GM21576 (cell line): ENCODE results near the gene FUT9.
"Not testable (repeated sequence)": the region's sequence is repeated elsewhere in the genome, so short reads cannot be mapped to it uniquely, and the experiment has no call there.

ENCODE experiments used
- ATAC-seq: cut with Tn5 transposase; IDR thresholded peaks from one replicate; pipeline ENCODE4 v1.9.1; 2021; ENCODE audit warnings: mild to moderate bottlenecking, moderate library complexity; ENCODE audit not compliant: unreplicated experiment

The FUT9 gene

GRCh38 chr6:96171112-96171511, 155.3 kb downstream of the FUT9 start:
- no peak for ATAC-seq

DNA sequence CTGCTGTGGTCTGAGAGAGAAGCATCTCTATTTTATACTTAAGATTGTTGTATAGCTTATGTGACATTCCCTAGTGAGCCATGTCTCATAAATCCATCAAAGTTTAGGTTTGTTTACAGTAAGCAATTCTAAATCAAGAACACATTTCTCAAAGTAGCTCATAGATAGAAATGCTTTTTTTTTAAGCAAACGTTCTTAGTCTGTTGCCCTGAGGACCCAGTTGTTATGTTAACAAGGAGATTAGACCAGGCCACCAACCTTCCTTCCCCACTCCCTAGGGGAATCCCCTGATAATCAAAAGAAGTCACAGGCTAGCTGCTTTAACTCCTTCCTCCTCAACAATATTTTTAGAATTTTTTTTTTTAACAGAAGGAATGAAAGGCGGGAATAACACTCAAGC, 169.0 kb downstream of the FUT9 start:
- ATAC-seq = no peak

DNA sequence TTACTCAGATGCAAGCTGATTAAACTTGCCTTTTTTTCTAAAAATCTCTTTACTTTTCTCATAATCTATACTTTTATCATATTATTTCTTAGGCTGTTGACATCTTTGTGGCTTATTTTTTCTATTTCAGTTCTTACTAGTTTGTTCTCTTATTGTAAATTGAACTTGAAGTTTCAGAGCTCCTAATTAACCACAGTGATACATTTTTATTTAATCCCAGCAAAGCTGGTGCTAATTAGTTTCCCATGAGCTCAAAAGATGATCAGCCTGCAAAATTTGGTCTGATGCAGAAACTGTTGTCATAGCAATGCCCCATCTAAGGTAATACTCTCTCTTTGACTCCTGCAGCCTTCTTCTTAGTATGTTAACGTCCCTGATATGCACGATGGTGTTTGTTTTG, 170.3 kb downstream of the FUT9 start:
- no peak for ATAC-seq

GRCh38 chr6:96186516-96187195, 170.9 kb downstream of the FUT9 start:
- no peak for ATAC-seq

DNA sequence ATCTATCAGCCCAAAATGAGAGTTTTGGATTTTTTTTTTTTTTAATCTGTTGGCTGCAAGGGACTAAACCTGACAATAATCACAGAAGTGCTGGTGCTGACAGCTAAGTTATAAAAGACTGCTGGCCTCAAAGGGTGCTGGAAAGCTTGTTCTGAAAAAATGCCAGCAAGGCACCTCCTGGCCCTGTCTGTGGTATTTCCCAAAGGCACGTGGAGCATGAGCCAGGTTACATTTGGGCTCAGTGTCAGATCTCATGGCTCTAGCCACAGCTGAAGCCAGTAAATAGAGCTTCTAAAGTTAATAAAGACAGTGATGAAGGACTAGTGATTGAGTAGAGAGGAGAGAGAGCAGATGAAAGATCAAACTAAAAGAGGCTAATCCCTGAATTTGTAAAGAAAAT, 178.9 kb downstream of the FUT9 start:
- no peak for ATAC-seq

DNA sequence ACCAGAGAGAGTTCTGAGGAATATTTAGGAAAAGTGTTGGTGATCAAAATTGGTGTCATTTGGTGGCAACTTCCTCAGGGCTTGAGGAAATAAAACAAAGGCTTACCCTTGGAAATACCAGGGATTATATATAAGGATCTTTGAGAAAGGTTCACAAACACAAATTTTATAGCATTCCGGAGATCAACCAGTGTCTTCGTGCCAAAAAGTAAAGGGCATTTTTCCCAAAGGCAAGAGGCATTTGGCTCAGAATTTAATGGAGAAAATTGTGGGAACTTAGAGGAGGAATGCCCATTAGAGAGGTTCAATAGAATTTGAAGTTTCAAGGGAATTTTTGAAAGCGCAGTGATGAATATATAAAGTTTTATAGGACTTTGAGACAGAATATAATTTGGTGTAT, 179.5 kb downstream of the FUT9 start:
- no peak for ATAC-seq

DNA sequence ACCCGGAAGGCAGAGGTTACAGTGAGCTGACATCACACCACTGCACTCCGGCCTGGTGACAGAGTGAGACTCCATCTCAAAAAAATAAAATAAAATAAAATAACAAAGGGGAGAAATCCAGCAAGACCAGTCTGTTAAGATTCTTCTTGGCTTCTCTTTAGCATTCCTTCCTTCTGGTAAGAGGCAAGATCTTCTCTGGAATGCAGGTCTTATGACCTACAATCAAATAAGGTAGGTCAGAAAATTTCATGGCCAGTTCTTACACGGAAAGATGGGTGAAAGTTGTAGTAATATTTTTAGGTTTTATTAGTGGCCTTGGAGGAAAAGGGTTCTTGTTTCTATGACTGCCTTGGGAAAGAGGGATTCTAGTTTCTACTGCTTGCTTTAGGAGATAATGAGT, 180.9 kb downstream of the FUT9 start:
- ATAC-seq = no peak

DNA sequence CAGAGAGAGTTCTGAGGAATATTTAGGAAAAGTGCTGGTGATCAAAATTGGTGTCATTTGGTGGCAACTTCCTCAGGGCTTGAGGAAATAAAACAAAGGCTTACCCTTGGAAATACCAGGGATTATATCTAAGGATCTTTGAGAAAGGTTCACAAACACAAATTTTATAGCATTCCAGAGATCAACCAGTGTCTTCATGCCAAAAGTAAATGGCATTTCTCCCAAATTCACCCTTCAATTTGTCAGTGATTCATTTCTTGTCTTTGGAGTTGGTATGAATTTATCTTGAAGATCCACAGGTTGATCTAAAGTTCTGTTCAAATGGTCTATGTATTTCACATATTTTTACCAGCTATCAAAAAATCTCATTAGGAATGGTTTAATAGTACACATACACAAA, 181.5 kb downstream of the FUT9 start:
- ATAC-seq = no peak

- no peak for ATAC-seq
Observed at GRCh38 chr6:96202571-96202970, 186.8 kb downstream of the FUT9 start.

GRCh38 chr6:96211341-96211740, 195.6 kb downstream of the FUT9 start:
- ATAC-seq = no peak

DNA sequence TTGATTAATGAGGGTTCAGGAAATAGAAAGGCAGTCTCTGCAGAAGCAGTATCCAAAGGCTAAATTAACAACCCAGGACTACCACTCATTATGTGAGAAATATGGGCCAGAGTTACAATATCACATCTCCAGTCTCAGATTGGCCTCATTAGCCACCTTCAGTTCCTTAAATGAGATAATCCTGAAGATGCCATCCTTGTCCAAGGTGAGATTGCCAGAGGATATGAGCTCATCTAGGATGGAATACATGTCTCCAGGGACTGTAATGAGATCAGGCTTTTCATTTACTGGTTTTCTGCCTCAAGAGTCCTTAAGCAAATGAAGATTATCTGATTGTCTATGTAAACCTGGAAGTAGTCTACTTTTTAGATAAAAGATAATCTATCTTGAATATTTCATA, 196.3 kb downstream of the FUT9 start:
- no peak for ATAC-seq

DNA sequence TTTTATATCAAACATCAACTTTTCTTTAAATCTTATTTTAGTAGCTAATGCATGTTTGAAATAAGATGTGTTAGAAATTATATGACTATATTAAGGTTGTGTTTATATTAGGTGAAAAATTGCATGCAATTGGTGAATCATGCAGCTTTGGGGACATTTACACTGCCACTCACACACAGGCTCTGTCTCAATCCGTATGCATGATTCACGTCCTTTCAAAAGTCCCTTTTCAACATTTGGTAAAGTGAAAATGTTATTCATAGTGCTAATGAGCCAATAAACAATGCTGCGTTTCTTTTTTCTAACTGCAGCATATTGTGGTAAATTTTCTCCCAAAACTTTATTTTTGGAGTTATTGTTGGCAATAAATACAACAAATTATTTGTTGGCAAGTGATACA, 198.0 kb downstream of the FUT9 start:
- no peak for ATAC-seq

- no peak for ATAC-seq
Observed at GRCh38 chr6:96223695-96224094, 207.9 kb downstream of the FUT9 start.

DNA sequence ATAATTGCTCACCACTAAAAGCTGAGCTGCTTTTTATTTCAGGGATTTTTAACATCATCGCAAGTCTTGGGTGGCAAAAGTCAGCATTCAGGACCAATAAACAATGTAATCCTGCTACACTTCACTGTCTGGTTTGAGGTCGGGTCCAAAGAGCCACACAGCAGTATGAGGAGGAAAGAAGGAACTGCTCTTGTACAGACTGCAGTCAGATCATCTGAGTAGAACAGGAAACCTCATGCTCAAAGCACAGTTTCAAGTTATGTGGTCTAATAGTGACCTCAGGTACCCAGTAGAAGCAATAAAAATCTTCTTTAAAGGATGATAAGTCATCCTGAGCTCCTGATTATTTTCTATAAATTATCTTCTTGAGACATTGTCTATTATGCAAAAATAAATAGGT, 211.4 kb downstream of the FUT9 start:
- ATAC-seq = no peak

DNA sequence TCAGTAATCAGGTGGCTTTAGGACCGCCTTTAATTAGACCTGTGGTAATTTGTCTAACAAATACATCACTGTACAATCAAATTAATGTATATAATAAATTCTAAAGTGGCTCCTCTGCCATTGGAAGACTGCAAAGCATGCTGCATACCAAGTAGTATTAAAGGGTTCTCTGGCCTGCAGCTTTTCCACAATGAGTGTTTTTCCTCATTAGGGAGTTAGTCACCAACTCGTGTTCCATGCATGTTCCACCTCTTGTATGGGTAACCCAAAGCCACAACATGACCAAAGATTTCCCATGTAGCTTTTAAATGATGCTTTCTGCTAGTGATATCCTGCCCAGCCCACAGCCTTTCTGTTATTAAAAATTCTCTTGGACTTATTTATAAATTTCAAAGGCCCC, 218.7 kb downstream of the FUT9 start:
- ATAC-seq = no peak

- ATAC-seq = no peak
Observed at GRCh38 chr6:96235927-96236326, 220.2 kb downstream of the FUT9 start.

DNA sequence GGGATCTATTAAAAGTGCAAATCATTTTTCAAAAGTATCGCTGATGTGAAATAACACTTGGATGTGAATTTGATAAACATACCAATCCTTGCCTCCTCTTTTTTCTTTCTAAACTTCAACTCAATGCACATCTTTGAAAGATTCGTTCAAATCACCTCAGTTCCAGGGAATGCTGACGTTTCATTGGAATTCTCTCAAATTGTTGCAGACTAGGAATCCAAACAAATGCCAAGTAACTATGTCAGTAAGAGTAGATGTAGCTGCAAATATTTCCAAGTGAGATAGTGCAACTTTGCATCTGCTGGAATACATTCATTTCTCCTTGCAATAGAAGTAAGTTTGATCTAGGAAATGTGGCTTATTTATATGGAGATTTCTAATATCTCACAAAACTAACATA, 220.7 kb downstream of the FUT9 start:
- ATAC-seq = no peak

- no peak for ATAC-seq
Observed at GRCh38 chr6:96237638-96238347, 222.0 kb downstream of the FUT9 start.

GRCh38 chr6:96246563-96246962, 230.8 kb downstream of the FUT9 start:
- no peak for ATAC-seq

DNA sequence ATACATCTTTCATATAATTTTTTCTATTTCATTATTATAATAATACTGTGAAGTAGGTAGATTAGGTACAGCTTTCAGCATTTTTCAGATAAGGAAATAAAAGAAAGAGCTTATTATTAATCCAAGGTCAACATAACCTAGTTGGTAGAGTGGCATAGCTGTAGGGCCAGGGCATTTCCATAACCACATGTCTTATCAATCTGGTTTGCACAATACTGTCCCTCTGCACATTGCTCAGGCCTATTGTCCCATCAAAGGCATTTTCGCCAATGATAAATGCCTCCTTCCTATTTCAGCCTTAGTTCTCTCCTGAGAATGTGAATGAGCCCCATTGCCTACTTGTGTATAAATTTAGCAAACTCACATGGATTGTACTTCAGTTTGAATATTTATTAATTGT, 234.0 kb downstream of the FUT9 start:
- ATAC-seq = no peak

DNA sequence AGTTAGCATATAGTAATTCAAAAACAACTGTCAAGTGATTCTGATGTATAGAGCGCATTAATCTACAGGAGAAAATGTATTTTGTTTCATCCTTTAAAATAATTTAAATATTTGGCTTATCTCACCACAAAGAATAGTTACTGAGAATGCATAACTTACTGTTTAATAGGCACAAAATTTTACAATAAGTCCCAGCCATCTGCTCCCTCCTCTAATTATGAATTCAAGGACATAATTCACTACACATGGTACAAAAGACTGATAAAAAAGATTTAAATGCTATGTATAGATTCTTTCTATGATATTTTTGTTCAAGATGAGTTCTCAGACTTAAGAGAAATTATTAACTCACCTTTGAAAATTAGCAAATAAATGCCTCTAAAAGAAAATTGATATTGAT, 242.0 kb downstream of the FUT9 start:
- no peak for ATAC-seq

DNA sequence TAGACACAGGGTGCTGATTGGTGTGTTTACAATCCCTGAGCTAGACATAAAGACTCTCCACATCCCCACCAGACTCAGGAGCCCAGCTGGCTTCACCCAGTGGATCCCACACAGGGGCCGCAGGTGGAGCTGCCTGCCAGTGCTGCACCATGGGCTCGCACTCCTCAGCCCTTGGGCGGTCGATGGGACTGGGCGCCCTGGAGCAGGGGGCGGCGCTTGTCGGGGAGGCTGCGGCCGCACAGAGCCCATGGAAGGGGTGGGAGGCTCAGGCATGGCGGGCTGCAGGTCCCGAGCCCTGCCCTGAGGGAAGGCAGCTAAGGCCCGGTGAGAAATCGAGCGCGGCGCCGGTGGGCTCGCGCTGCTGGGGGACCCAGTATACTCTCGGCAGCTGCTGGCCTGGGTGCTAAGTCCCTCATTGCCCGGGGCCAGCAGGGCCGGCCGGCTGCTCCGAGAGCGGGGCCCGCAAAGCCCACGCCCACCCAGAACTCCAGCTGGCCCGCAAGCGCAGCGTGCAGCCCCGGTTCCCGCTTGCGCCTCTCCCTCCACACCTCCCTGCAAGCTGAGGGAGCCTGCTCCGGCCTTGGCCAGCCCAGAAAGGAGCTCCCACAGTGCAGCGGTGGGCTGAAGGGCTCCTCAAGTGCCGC, 245.1 kb downstream of the FUT9 start:
- ATAC-seq = not testable (repeated sequence)
